Astrocyte of the cerebellum (primary cell): Measurements from ENCODE around the gene TSHZ2.

ENCODE experiments used
- DNase-seq: peaks from one replicate; pipeline ENCODE4 v3.0.0-alpha.2; 2011; ENCODE audit warnings: low read depth
- H3K4me3 ChIP-seq: 2 replicates; pipeline ENCODE4 v1.5.1; 2011; ENCODE audit warnings: mild to moderate bottlenecking, low read depth, low read length, moderate library complexity
- in situ Hi-C: cut with HindIII; loops from 2 replicates; pipeline ENCODE4 v1.10.0; 2017; ENCODE audit warnings: low sequenced_read_pairs
- TF ChIP-seq, protein P1 (sequence below): IDR thresholded peaks from 2 replicates; pipeline ENCODE4 v1.5.1; 2012; ENCODE audit warnings: low read length, low read depth, moderate library complexity, mild to moderate bottlenecking; ENCODE audit errors: missing control alignments

The TSHZ2 gene

GRCh38 chr20:53210041-53210440, 237.9 kb downstream of the TSHZ2 start:
- in situ Hi-C loops: no loop called here
- no peak for DNase-seq
- H3K4me3 ChIP-seq: no peak overlapping the region
- TF ChIP-seq, protein P1, sequence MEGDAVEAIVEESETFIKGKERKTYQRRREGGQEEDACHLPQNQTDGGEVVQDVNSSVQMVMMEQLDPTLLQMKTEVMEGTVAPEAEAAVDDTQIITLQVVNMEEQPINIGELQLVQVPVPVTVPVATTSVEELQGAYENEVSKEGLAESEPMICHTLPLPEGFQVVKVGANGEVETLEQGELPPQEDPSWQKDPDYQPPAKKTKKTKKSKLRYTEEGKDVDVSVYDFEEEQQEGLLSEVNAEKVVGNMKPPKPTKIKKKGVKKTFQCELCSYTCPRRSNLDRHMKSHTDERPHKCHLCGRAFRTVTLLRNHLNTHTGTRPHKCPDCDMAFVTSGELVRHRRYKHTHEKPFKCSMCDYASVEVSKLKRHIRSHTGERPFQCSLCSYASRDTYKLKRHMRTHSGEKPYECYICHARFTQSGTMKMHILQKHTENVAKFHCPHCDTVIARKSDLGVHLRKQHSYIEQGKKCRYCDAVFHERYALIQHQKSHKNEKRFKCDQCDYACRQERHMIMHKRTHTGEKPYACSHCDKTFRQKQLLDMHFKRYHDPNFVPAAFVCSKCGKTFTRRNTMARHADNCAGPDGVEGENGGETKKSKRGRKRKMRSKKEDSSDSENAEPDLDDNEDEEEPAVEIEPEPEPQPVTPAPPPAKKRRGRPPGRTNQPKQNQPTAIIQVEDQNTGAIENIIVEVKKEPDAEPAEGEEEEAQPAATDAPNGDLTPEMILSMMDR: no peak

DNA sequence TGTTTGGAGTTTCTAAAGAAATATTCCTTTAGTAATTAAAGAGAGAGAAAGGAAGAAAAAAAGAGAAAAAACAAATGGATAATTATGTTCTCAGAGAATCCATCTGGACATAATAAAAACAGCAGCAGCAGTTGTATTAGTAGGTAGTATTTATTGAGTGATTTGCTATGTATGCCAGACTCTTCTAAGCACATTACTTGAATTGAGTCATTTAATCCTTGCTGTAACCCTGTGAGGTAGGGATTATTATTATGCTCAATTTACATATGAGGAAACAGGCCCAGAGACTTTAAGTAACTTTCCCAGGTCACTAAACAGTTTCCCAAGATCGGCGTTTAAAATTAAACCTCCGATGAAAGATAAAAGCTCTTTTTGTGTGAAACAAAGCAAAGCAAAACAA, 238.8 kb downstream of the TSHZ2 start:
- DNase-seq: no peak
- TF ChIP-seq, protein P1: no peak
- in situ Hi-C loops: no loop called here
- H3K4me3 ChIP-seq: no peak overlapping the region

- in situ Hi-C loops: no loop called here
- TF ChIP-seq, protein P1: no peak
- H3K4me3 ChIP-seq: no peak overlapping the region
- DNase-seq: no peak
These were observed 239.9 kb downstream of the TSHZ2 start for GRCh38 chr20:53212018-53212417.

DNA sequence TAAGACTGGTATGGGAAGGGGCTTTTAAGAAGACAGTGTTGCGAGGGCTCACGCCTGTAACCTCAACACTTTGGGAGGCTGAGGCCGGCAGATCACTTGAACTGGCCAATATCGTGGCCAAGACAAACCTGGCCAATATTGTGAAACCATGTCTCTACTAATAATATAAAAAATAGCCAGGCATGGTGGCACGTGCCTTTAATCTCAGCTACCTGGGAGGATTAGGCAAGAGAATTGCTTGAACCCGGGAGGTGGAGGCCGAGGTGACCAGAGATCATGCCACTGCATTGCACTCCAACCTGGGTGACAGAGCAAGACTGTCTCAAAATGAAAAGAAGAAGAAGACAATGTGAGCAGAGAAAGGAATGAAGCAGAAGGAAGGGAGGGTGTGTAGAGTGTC, 242.2 kb downstream of the TSHZ2 start:
- DNase-seq: no peak
- no peak overlapping the region for H3K4me3 ChIP-seq
- TF ChIP-seq, protein P1: no peak
- in situ Hi-C loops: no loop called here

DNA sequence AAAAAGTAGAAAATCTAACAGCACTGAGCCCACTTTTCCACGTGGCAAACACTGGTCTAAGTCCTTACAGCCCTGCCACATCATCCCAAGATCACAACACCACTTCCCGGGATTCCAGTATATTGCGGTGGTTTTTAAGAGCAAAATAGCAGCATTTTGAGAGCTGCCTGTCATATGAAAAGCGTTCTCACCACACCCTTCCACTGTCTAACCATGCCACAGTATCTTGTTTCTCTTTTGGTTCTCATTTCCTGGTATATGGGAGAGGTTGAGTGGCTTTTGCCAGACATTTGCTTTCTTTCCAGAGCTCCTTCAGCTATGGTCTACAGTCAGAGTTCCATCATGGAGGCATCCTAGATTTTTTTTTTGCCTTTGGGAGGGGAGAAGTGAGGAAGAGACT, 243.0 kb downstream of the TSHZ2 start:
- TF ChIP-seq, protein P1: no peak
- in situ Hi-C loops: no loop called here
- no peak for DNase-seq
- H3K4me3 ChIP-seq: no peak overlapping the region

DNA sequence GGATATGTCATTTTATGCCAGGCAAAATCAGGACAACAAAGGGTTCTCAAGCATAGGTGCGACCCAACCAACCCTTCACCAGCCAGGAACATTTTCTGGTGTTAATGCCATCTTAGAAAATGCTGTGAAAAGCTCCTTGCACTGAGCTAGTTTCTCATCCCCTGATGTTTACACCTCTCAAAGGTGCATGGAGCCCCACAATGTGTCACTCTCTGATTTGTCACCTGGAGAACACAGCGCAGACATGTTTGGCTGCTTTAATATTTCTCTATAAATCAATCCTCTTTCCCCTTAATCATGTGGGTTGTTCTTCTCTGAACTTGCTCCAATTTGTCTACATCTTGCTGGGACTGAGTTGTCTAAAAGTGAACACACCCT, 244.3 kb downstream of the TSHZ2 start:
- TF ChIP-seq, protein P1: no peak
- DNase-seq: no peak
- H3K4me3 ChIP-seq: no peak overlapping the region
- in situ Hi-C loops: no loop called here
